ENCODE data around the gene SPTBN4.

Gene SPTBN4

DNA sequence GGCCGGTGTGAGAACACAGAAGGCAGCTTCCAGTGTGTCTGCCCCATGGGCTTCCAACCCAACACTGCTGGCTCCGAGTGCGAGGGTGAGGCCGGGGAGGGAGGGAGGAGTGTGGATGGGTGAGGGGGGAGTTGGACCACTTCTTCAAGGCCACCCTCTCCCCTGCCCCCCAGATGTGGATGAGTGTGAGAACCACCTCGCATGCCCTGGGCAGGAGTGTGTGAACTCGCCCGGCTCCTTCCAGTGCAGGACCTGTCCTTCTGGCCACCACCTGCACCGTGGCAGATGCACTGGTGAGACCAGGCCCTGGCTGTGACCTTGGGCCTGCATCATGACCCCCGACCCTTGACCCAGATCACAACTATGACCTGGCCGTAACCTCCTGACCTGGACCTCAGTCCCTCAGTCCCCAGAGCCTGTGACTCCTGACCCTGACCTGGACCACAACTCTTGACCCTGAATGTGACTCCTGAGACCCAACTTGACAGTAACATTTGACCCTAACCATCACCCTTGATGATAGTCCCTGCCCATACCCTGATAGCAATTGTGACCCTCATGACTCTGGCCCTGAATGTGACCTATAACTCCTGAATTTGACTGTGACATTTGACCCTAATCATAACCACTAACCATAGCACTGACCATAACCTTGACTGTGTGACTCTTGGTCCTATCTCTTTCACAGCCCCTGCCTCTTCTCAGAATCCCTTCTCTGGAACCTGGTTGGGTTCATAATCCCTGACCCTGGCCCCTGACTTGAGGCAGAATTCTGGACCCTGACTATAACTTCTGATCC, 145.3 kb downstream of the SPTBN4 start:
- Histone ChIP-seq H2BK12ac (ENCODE audit: low read length in 2 of 2) (no peak overlapping the region), H3K9me3 (ENCODE audit: control insufficient read depth, low read length) (no peaks in the 10 kb centered on the region), H3K79me1 (replicated peaks; ENCODE audit: low read length, poor library complexity, severe bottlenecking) (peaks cover 3% of the 10 kb centered on the region), H3K4ac (ENCODE audit: low read depth in 1 of 2, low read length in 2 of 2) (no peak overlapping the region), H4K8ac (ENCODE audit: low read length) (no peak overlapping the region), H3K4me2 (ENCODE audit: low read length, poor library complexity, severe bottlenecking) (no peak overlapping the region), H2BK5ac (ENCODE audit: low read depth, low read length, poor library complexity, severe bottlenecking) (no peak overlapping the region), H3K4me3 (ENCODE audit: insufficient read depth in 1 of 2, low read depth in 1 of 2, low read length in 2 of 2) (no peak overlapping the region), H3K18ac (ENCODE audit: low read depth in 1 of 2, low read length in 2 of 2) (no peak overlapping the region), H3K36me3 (ENCODE audit: control insufficient read depth in 1 of 2, insufficient read depth in 2 of 2, low read depth in 1 of 2, low read length in 2 of 2) (peaks cover 0 to 7% of the 10 kb centered on the region in 2 experiments), H3K27me3 (ENCODE audit: control insufficient read depth in 1 of 2, insufficient read depth in 1 of 2, low read length in 2 of 2) (peaks cover 8 to 10% of the 10 kb centered on the region in 2 experiments), H3K9ac (ENCODE audit: low read length) (no peak overlapping the region), H3K14ac (ENCODE audit: low read length in 2 of 2) (no peak overlapping the region), H3K4me1 (ENCODE audit: control insufficient read depth, insufficient read depth, low read depth, low read length) (peaks cover 22% of the 10 kb centered on the region), H2AFZ (ENCODE audit: low read depth, low read length) (no peak overlapping the region), H3K23ac (ENCODE audit: low read length in 2 of 2) (no peak overlapping the region), H3K27ac (ENCODE audit: low read length, poor library complexity, severe bottlenecking) (no peak overlapping the region), H2AK5ac (ENCODE audit: low read length, severe bottlenecking) (no peak overlapping the region), H2BK15ac (ENCODE audit: low read depth, poor library complexity, severe bottlenecking) (no peak overlapping the region), H4K91ac (ENCODE audit: low read length) (no peak overlapping the region), H2BK120ac (ENCODE audit: low read depth, low read length) (no peak overlapping the region)
- DNase-seq = no peak
- 93% methylated on average over 10 of the region's 10 CpGs for WGBS

DNA sequence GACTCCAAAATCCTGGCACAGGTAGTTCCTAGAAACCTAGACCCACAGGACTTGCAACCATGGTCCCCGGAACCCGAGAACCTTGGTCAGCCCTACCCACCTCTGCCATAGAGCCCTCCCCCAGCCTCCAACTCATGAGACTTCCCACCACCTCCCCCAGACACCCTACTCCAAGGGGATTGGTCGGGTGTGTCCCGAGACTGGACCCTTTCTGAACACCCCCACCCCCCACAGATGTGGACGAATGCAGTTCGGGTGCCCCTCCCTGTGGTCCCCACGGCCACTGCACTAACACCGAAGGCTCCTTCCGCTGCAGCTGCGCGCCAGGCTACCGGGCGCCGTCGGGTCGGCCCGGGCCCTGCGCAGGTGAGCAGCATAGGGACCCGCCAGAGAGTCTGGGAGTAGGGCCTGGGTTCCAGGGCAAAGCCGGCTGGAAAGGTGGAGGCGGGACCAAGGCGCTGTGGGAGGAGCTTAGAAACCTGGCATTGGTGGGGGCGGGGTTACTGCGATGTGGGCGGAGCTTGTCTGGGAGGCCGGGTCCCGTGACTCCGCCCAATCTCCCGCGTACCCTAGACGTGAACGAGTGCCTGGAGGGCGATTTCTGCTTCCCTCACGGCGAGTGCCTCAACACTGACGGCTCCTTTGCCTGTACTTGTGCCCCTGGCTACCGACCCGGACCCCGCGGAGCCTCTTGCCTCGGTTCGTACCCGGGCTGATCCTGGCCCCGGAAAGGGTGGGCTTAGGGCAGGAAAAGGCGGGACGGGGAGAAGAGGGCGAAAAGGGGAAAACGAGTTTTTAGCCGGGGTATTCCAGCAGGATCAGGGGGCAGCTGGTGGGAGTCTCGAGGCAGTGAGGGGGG, 146.3 kb downstream of the SPTBN4 start:
- peak; percentile 66 for DNase-seq
- Histone ChIP-seq H3K4me2 (ENCODE audit: low read length, poor library complexity, severe bottlenecking) (peak overlapping the region; percentile 17), H2BK120ac (ENCODE audit: low read depth, low read length) (peak overlapping the region; percentile 15), H3K27ac (ENCODE audit: low read length, poor library complexity, severe bottlenecking) (peak overlapping the region; percentile 69), H2BK5ac (ENCODE audit: low read depth, low read length, poor library complexity, severe bottlenecking) (no peak overlapping the region), H4K8ac (ENCODE audit: low read length) (peak overlapping the region; percentile 95), H2BK15ac (ENCODE audit: low read depth, poor library complexity, severe bottlenecking) (peak overlapping the region; percentile 98), H3K9me3 (ENCODE audit: control insufficient read depth, low read length) (no peaks in the 10 kb centered on the region), H3K36me3 (ENCODE audit: control insufficient read depth in 1 of 2, insufficient read depth in 2 of 2, low read depth in 1 of 2, low read length in 2 of 2) (peaks cover 0 to 5% of the 10 kb centered on the region in 2 experiments), H3K4ac (ENCODE audit: low read depth in 1 of 2, low read length in 2 of 2) (peak overlapping the region; percentile 19 to 53), H3K79me1 (replicated peaks; ENCODE audit: low read length, poor library complexity, severe bottlenecking) (peaks cover 3% of the 10 kb centered on the region), H3K23ac (ENCODE audit: low read length in 2 of 2) (peak overlapping the region in 1 of 2 experiments; percentile 34), H3K14ac (ENCODE audit: low read length in 2 of 2) (no peak overlapping the region), H2AFZ (ENCODE audit: low read depth, low read length) (no peak overlapping the region), H3K4me3 (ENCODE audit: insufficient read depth in 1 of 2, low read depth in 1 of 2, low read length in 2 of 2) (peak overlapping the region; percentile 71 to 93), H2BK12ac (ENCODE audit: low read length in 2 of 2) (peak overlapping the region; percentile 52 to 73), H2AK5ac (ENCODE audit: low read length, severe bottlenecking) (no peak overlapping the region), H3K27me3 (ENCODE audit: control insufficient read depth in 1 of 2, insufficient read depth in 1 of 2, low read length in 2 of 2) (peaks cover 8 to 9% of the 10 kb centered on the region in 2 experiments), H4K91ac (ENCODE audit: low read length) (peak overlapping the region; percentile 80), H3K18ac (ENCODE audit: low read depth in 1 of 2, low read length in 2 of 2) (peak overlapping the region; percentile 92), H3K9ac (ENCODE audit: low read length) (peak overlapping the region; percentile 90), H3K4me1 (ENCODE audit: control insufficient read depth, insufficient read depth, low read depth, low read length) (peaks cover 22% of the 10 kb centered on the region)
- 22% methylated on average over 50 of the region's 50 CpGs for WGBS

DNA sequence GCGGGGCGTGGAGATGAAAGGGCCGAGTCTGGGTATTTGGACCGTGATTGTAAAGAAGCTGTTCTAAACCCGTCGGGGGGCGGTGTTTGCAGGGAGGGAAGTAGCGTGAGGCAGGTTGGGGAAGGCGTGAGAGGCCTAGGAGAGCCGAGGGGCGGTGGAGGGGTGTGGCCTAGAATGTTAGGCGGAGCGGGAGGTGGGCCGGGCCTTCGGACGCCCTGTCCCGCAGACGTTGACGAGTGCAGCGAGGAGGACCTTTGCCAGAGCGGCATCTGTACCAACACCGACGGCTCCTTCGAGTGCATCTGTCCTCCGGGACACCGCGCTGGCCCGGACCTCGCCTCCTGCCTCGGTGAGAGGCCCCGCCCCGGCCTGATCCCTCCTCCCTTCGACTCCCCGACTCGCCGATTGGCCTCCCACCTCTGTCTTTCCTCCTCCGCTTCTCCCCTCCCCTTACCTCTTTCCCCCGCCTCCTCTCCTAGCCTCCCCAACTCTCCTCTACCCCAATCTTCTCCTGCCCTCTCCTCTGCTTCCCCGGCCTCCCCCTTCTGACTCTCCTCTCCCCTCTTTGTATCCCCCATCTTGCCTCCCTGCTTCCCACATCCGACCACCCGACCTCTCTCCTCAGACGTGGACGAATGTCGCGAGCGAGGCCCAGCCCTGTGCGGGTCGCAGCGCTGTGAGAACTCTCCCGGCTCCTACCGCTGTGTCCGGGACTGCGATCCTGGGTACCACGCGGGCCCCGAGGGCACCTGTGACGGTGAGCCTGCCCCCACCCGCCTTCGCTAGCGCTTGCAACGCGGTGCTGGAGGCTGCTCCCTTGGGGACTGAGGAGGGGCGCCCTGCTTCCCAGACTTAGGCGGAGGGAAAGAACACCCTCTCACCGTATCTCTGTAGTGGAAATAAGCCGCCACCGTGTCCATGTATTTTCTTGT, 147.2 kb downstream of the SPTBN4 start:
- H3K4me3 ChIP-seq (ENCODE audit: insufficient read depth in 1 of 2, low read depth in 1 of 2, low read length in 2 of 2) = peak overlapping the region; percentile 71 to 93
- peaks cover 22% of the 10 kb centered on the region for H3K4me1 ChIP-seq (ENCODE audit: control insufficient read depth, insufficient read depth, low read depth, low read length)
- peaks cover 3 to 5% of the 10 kb centered on the region in 2 experiments for H3K36me3 ChIP-seq (ENCODE audit: control insufficient read depth in 1 of 2, insufficient read depth in 2 of 2, low read depth in 1 of 2, low read length in 2 of 2)
- no peak overlapping the region for H2AFZ ChIP-seq (ENCODE audit: low read depth, low read length)
- peak overlapping the region; percentile 69 for H3K4me2 ChIP-seq (ENCODE audit: low read length, poor library complexity, severe bottlenecking)
- H3K9me3 ChIP-seq (ENCODE audit: control insufficient read depth, low read length) = no peaks in the 10 kb centered on the region
- peak overlapping the region; percentile 92 to 94 for H3K18ac ChIP-seq (ENCODE audit: low read depth in 1 of 2, low read length in 2 of 2)
- WGBS = 7% methylated on average over 61 of the region's 67 CpGs
- peak overlapping the region; percentile 59 to 95 for H2BK12ac ChIP-seq (ENCODE audit: low read length in 2 of 2)
- H4K8ac ChIP-seq (ENCODE audit: low read length) = peak overlapping the region; percentile 95
- H3K14ac ChIP-seq (ENCODE audit: low read length in 2 of 2) = peak overlapping the region in 1 of 2 experiments; percentile 97
- peak overlapping the region; percentile 98 for H4K91ac ChIP-seq (ENCODE audit: low read length)
- peak overlapping the region in 1 of 2 experiments; percentile 87 for H3K23ac ChIP-seq (ENCODE audit: low read length in 2 of 2)
- H3K79me1 ChIP-seq (replicated peaks; ENCODE audit: low read length, poor library complexity, severe bottlenecking) = peaks cover 3% of the 10 kb centered on the region
- no peak overlapping the region for H2BK5ac ChIP-seq (ENCODE audit: low read depth, low read length, poor library complexity, severe bottlenecking)
- peak overlapping the region; percentile 83 for H2BK15ac ChIP-seq (ENCODE audit: low read depth, poor library complexity, severe bottlenecking)
- H3K27ac ChIP-seq (ENCODE audit: low read length, poor library complexity, severe bottlenecking) = peak overlapping the region; percentile 69
- H2AK5ac ChIP-seq (ENCODE audit: low read length, severe bottlenecking) = no peak overlapping the region
- peak overlapping the region; percentile 90 for H3K9ac ChIP-seq (ENCODE audit: low read length)
- peak overlapping the region; percentile 89 for H2BK120ac ChIP-seq (ENCODE audit: low read depth, low read length)
- peaks cover 5% of the 10 kb centered on the region in 2 experiments for H3K27me3 ChIP-seq (ENCODE audit: control insufficient read depth in 1 of 2, insufficient read depth in 1 of 2, low read length in 2 of 2)
- peak; percentile 95 for DNase-seq
- peak overlapping the region; percentile 64 to 97 for H3K4ac ChIP-seq (ENCODE audit: low read depth in 1 of 2, low read length in 2 of 2)
